Activated CD4-positive, CD25-positive, alpha-beta regulatory T cell (primary cell): ENCODE measurements around the gene RASAL2.

ENCODE experiments used
- DNase-seq, 4 experiments: peaks; one replicate each; lab custom pipeline; 2025; lab: John Stamatoyannopoulos, UW

RASAL2 gene

DNA sequence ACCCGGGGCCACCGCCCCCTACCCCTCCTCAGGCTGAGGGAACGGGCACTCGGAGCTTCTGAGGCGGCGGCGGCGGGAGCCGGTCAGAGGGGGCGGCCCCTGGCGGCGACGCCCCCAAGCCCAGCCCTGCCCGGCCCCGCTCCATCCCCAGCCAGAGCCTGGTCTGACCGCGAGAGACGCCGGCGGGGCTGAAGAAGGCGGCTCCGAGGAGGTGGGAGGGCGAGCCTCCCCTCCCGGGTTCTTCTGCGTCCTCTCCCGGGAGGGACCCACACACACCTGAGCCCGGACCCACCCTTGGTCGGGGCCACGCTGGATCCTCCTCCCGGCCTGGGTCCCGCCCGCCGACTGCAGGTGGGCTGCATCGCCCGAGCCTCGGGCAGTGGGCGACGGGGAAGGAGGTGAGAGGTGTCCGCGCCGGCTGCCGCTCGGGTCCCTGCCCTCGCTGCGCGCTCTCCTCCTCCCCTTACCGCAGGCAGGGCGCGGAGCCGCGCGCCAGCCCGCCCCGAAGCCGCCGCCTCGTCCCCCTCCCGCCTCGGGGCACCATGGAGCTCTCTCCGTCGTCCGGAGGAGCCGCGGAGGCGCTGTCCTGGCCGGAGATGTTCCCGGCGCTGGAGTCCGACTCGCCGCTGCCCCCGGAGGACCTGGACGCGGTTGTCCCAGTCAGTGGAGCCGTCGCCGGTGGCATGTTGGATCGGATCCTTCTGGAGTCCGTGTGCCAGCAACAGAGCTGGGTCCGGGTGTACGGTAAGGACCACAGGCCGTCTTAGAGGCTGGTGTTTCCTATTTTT is at the start of gene RASAL2:
RASAL2 (plus strand) TSS at position 154 of the 788 bp plus-strand sequence; CDS start at position 543, 389 bp downstream.
- no peak for DNase-seq

DNA sequence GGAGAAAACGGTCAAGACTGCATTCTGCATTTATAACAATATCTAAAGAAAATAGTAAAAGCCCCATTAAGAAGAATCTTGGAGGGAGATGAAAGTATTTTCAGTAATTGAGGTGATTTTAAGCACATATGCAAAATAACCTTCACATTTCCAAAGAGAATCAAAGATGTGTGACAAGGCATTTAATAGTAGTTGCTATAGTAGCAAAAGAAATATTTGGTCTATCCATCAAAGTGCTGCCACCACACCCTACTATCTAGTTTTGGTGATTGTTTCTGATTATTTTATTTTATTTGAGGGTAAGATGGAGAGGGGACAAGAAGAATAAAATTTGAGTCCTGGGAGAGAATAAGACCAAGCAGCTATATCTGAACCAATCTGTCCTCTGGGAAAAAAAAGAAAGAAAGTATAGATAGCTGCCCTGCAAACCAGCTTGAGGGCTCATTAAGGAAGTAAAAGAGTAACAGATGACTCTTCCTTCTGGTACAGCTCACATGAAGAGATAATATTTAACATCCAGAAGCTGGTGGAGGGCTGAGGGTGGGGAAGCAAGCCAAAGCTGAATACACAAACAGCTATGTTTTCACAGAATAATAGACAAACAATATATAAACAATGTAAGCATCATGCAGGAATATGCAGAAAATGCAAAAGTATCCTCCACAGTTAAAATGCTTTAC is 47.2 kb upstream of the RASAL2 start:
- no peak for DNase-seq

DNA sequence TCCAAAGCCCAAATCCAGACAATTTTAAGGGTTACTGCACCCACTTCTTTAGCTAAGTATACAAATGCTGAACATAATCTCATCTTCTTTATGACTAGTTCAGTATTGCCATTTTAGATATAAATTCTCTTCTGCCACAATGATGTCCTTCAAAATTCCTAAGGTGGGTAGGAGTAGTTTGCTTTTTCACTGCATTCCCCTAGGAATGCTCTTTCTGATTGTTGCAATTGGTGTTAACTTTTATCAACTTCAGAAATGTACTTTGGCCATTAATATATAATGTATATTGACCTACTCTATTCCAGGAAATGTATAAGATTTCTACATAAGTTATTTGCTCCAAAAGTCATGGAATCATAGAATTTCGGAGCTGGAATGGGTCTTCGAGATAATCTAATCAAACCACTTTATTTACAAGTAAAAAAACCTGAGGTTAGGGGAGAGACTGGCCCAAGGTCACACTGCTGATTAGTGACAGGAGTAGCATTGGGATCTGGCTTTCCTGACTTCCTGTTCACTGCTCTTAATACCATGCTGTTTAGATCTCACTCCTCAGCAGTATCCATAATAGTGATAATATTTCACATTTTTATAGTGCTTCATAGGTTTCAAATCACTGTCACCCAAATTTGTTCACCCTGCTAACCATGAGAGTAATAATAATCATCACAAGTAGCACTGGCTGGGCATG is 46.4 kb upstream of the RASAL2 start:
- DNase-seq, result no peak

DNA sequence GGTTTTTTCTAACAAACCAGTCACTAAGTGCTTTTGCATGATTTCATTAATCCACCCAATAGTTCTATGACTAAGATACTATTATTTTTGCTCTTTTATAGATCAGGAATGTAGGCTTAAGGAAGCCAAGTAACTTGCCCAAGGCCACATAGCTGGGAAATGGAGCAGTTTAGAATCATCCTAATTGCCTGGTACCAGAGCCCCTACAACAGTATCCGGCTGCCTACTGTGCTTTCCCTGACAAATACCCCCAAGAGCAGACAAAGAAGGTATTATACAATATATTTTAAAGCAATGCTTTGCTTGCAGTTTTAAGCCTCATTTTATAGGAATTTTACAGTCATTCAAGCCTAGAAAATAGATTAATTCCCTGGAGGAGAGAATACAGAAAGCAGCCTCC is 45.5 kb upstream of the RASAL2 start:
- no peak for DNase-seq

DNA sequence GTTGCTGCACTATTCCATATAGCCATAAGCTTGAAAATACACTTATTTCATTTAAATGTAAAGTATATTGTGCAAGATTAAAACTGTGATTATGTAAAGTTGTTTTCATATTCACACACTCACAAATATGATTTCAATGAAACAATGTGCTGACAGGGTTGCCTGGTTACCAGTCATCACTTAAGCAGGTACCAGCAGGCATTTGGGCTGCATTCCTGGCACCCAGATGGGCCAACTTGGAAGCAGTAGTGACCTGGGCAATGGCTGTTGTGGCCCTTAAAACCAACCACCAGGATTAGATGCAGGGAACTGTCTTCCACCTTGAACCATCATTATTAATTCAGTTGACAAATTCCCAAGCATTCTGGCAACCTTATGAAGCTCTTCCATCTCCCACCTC is 45.0 kb upstream of the RASAL2 start:
- DNase-seq, result no peak

DNA sequence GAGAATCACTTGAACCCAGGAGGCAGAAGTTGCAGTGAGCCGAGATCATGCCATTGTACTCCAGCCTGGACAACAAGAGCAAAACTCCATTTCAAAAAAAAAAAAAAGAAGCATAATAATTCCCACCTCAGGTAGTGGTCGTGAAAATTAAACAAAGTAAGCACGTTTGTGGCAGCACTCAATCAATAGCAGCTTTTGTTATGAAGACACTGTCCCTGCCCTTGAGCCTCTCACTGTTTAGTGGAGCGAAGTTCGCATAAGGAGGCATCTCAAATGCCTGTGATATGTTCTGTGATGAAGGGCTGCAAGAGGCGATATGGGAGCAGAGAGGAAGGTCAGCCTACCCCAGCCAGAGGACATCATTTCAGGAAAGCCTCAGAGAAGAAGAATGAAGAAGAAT is 43.8 kb upstream of the RASAL2 start:
- DNase-seq, result no peak

DNA sequence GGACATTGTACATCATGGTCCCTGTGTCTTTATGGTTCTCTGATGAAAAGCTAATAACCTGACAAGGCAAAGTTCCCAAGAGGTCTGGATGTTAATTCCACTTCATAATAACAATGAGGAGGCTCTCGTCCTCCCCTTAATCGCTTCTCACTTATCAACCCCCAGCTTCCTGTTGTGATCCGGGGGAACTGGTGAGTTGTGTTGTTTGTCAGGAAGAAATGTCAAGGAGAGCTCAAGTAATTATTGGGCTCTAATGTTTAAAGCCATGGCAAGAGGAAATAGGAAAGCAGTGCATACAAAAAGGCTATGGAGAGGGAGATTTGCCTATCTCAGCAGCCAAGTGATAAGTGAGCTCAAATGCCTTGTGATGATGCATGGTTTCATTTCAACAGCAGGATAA is 42.8 kb upstream of the RASAL2 start:
- no peak for DNase-seq

DNA sequence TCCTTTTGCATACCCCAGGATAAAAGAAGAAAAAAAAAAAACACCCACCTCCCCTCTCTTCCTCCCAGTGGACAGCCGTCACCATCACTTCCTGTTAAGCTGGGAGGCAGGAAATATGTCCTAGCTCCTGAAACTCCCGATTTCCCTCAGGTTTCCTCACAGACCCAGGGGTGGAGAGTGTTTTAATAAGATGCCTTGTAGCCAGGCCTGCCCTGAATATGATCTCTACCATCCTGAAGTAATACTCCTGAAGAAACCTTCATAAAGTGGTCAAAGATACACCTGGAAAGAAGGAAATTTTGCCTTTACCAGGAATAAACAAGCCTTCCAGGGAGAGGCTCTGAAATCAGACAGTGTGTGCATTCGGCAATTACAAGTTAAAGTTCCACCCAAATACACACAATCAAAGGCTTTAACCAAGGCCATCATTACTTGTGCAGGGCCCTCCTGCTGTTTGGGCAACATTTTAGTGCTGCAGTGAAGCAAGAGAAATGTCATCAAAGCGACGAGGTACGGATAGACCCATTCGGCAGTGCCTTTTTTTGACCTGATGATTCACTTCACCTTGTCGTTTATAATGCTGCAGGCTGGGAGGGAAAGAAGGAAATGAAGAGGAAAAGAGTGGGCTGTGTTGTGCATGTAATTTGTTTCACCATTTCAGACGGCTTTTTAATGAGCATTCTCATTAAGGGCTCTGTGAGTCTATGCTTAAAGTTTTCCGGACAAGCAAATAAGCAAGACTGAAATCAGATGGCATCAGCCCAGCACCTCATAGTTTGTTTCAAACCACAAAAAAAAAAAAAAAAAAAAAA is 41.0 kb upstream of the RASAL2 start:
- DNase-seq, result no peak

DNA sequence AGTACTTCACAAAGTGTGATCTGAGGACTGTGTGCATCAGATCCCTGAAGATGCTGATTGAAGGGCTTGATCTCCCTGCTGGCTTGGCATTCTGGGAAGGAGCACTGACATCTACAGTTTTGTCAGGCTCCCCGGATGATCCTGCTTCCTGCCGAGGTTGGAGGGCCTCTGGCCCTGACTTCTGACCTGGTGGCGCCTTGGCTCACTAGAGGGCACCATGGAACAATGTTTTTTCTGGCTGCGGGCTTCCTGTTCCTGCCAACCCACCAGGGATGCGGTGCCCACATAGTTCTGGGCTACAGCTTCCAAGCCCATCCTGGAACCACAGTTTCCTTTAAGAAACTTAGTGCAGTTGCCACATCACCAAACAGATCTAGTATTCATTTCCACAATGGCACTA is 38.8 kb upstream of the RASAL2 start:
- DNase-seq, result no peak

DNA sequence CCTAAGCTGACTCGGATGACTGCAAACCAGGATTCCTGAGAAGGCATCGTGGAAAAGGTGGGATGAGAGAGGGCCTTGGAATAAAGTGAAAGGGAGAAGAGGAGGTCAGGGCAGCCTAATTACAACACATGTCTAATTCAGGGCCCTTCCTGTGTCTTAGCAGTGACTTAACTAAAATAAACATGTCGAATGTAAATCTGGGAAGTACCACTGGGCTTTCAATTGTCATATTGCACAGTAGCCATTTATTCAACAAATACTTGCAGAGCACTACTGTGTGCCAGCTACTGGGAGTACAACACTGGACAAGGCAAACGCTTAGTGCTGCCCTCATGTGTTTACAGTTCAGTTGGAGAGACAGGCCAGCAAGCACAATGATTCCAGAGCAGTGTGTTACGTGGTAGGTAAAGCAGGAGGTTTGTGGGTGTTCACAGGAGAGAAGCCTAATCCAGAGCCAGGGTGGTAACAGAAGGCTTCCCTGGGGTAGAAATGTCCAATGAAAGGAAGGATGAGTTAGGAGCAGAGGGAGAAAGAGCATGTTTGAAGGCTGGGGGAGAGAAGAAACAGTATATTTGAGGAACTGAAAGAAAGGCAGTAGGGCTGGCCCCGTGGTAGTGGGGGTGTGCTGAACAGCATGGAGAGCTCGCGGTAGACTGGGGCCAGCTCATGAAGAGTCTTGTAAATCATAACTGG is 38.0 kb upstream of the RASAL2 start:
- DNase-seq, result no peak

DNA sequence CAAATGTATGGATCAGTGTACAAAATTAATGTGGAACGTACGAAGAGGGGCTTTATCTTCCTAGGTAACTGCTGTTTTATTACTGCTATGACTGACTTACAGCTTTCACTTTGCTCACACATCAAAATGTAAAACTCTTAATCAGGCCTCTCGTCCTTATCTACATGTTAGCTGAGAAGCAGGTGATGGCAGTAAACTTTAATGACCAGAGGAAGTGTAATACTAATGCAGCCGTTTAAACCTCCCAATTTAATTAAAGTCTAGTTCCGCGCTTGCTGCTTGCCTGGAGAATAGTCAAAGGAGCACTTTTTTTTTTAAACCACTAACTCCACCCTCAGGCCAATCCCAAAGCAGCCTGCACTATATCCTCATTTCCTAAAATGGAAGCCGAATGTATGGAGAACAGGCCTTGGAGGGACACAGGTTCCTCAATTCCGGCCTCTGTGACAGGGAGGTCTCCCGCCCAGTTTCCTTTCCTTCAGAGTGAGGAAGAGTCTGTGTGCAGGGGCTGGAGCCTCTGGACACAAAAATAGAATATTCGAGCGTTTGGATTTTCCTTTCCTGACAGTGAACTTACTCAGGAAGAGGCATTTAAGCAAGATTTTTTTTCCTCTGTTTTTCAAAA is 36.7 kb upstream of the RASAL2 start:
- DNase-seq, result no peak

DNA sequence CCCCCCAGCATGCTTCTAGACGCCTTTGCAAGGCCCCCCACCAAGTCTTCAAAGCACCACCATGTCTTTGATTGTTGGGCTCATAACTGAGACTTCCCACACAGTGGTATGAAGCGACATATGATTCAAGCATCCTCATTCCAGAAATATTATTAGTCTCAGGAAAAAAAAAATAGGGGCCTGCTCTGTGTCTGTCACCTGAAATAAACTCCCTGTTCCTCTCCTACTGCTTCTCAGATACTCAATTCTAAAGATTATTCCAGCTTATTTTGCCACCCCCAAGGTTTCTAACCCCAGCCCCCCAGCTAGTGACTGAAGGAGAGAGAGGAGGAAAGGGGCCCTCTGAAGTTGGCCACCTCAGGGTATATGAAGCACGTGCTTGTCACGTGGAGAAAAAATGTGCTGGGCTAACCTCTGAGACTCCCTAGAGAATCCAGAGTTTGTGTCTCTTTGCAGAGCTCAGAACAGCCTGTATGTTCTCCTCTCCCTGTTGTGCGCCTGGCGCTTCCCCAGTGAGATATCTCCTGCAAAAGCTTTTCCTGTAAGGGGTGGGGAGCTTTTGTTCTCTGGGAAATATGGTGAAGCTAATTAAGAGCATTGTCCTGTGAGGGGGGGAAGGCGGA is 35.9 kb upstream of the RASAL2 start:
- no peak for DNase-seq

DNA sequence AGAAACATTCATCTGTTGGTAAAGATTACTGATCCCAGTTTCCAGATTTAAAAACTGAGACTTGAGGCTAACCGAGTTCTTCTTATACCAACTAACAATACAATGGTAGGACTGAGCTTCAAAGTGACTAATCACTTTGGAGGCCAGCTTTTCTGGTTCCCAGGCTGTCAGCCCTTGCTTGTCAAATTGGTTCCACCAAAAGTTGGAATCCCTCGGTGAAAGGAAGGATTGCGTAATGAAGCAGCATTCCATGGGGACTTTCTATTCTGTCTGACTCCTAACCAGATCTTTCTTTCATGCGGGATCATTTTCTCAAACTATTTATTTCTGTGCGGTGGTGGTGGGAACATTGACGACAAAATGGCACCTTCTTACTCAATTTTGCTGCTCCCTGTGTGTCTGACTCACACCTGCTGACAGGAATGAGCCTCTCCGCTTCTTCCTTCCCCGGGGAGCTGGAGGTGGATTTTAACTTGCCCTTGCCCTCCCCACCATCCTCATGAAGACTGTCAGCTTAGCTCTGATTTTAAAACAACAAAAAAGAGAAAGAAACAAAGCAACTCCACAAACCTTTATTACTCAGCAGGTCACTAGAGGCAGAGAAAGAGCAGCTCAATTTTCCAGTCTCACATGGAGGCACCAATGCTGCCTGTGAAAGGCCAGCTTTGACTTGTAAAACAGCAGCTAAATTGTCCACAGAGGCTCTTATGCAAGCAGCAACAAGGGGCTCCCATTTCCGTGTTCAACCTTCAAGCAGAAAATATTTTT is 32.9 kb upstream of the RASAL2 start:
- no peak for DNase-seq

DNA sequence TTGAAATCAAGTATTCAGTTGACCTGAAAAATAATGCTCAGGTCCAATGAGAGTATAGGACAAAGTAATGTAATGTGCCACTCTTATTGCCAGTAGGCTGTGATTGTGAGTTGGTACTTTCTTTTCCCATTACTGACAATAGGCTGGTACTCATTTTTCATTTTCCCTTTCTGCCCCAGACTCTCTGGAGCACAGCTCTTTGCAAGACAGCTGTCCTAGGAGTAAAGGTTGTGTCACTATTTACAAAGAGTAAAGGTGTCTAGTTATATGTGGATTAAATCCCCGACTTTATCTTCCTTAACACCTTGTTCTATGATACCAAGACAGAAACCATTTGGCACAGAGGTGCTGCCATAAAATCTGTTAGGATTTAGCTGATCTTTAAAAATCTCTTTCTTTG is 32.3 kb upstream of the RASAL2 start:
- DNase-seq, result no peak

DNA sequence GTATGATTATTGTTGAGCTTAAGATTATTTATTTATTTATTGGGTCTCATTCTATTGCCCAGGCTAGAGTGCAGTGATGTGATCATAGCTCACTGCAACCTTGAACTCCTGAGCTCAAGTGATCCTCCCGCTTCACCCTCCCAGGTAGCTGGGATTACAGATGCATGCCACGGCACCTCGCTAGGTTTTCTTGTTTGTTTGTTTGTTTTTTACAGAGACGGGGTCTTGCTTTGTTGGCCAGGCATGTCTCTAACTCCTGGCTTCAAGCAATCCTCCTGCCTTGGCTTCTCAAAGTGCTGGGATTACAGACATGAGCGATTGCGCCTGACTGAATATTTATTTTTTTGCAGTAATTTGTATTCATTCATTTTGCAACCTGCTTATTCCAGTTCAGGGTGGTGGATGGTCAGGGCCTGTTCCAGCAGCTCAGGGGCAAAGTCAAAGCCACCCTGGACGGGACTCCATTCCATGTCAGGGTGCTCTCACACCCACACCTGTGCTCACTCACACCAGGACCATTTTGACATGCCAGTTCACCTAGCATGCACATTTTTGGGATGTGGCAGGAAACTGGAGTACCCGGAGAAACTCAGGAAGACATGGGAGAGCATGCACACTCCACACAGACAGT is 29.6 kb upstream of the RASAL2 start:
- no peak for DNase-seq

DNA sequence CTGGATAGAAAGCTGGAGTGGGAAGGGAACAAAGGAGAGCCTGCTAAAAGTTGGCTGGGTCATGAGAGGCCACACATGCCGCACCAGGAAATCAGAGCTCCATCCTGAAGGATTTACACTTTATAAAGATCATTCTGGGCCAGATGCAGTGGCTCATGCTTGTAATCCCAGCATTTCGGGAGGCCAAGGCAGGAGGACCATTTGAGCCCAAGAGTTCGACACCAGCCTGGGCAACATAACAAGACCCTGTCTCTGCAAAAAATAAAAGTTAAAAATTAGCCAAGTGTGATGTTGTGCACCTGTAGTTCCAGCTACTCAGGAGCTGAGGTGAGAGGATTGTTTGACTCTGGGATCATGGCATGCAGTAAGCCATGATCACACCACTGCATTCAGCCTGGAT is 28.7 kb upstream of the RASAL2 start:
- no peak for DNase-seq

DNA sequence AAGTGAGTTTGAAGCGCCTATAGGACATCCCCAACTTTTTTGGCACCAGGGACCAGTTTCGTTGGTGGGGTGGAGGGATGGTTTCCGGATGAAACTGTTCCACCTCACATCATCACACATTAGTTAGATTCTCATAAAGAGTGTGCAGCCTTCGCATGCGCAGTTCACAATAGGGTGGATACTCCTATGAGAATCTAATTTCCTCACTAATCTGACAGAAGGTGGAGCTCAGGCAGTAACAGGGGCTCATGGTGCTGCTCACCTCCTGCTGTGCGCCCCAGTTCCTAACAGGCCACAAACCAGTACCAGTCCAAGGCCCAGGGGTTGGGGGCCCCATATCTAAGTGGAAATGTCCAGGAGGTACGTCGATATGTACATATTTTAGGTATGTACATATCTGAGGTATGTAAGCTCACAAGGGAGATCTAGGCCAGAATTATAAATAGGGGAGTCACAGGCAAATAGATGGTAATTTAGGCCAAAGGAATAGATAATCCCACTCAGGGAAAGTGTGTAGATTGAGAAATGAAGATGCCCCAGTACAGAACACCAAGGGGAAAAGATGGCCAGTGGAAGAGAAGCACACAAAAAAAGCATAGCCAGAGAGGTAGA is 27.5 kb upstream of the RASAL2 start:
- DNase-seq, result no peak

DNA sequence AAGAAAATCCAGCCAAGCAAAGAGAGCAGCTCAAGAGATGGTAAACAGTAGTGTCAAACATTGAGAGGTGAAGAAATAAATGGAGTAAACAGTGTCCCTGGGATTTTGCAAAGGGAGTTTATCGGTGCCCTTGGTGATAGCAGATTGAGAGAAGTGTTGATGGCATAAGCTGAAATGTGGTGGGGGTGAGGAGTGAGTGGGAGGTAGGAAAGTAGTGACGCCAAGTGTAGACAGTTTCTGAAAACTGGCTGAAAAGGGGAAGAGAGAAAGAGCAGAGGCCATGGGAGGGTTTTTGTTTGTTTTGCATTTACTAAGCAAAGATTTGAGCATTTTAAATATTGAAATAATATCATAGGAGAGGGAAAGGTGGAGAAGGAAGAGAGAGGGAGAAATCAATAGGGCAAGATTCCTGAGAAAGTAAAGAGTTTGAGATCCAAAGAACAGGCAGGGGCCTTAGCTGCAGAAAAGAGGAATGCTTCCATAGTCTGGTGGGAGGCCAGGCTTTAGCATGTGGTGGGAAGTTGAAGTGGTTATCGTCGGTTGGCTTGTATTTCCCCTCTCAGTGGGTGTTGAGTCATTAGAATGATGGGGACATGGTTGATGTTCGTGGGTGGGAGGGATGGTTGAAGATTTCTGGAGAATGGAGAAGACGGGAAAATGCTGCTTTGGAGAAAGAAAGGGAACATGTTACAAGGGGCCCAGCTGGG is 26.8 kb upstream of the RASAL2 start:
- no peak for DNase-seq
